ENCODE results near the gene PITX1.
"Not testable (repeated sequence)": the region's sequence is repeated elsewhere in the genome, so short reads cannot be mapped to it uniquely, and the experiment has no call there.

PITX1 gene

DNA sequence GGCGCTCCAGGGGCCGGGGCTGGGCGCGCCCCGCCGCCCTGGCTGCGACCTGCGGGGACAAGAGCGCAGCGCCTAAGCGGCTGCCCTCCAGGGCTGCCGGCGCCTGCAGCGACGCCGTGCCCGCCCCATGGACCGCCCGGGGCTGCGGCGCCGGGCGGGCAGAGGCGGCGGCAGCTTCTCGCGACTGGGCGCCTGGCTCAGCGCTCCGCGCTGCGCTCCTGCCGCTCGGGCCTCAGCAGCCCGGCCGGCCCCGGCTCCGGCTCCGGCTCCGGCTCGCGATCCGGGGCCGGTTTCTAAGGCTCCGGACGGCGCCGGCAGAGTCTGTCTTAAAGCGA lies at the start of gene PITX1:
Gene PITX1, minus strand, starts transcription at position 328 of the 335 bp plus-strand sequence. CDS start 347 bp downstream, outside the sequence.
- no peak for DNase-seq

DNA sequence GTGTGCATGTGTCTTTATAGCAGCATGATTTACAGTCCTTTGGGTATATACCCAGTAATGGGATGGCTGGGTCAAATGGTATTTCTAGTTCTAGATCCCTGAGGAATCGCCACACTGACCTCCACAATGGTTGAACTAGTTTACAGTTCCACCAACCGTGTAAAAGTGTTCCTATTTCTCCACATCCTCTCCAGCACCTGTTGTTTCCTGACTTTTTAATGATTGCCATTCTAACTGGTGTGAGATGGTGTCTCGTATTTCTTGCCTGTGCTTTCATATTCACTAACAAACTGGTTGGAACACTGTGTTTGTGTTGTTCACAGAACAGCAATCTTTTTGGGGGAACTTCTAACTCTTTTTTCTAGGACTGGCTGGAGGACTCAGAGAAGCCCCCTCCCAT lies 49.3 kb upstream of the PITX1 start:
- not testable (repeated sequence) for DNase-seq

DNA sequence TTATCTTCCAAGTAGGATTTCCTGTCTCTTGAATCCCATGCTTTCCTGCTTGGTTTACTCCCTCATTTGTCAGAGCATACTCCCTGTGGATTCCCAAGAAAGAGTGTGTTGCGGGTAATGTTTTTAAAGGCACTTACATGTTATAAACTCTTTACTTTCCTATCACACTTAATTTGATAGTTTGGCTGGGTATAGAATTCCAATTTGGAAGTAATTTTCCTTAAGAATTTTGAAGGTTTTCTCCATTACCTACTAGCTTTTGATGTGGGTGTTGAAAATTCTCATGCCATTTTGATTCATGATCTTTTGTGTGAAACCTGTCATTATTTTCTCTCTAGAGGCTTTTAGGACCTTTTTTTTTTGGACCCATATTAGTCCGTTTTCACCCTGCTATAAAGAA lies 47.2 kb upstream of the PITX1 start:
- no peak for DNase-seq

DNA sequence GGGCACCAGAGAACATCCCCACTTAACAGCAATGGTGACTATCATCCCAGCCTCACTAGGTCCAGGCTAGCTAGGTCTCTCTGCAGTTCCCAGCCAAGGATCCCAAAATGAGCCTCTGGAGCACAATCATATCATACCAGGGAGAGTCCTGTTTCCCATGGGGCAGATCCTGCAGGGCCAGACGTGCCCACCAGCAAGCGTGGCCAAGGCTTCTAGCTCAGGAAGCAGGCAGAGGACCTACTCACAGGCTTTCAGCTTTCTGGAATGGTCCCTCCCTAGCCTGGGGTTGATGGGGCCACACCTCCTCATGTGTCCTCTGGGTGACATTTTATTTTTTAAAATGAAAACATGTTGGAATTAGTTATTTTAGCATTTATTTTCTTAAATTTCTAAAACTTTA lies 45.7 kb upstream of the PITX1 start:
- DNase-seq = no peak

DNA sequence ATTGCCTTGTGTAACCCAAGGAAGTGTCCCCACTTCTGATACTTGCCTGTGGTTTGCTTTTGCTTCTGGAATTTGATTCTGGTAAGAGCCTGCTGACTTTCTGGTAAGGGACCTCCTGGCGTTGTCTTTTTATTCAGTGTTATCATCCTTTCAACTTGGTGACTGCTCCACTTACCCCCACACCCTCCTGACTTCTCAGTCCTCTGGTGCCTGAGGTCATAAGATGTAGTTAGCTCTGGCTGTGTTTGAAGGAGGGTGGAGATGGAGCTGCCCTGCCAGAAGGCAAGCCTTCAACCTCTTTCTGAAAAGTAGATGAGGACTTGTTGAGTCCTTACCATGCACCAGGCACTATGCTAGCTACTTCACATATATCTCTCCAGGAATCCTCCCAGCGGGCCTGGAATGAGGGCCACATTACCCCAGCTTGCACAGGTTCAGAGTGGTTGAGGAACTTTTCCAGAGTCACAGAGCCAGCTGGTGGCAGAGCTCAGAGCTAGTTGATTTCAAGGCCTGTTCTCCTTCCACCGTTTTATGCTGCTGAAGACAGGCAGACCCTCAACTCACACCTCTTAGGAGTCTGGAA lies 45.2 kb upstream of the PITX1 start:
- DNase-seq = no peak

GRCh38 chr5:135076801-135077200 lies 42.8 kb upstream of the PITX1 start:
- DNase-seq = no peak

- no peak for DNase-seq
These were observed 42.0 kb upstream of the PITX1 start for GRCh38 chr5:135076051-135076491.

DNA sequence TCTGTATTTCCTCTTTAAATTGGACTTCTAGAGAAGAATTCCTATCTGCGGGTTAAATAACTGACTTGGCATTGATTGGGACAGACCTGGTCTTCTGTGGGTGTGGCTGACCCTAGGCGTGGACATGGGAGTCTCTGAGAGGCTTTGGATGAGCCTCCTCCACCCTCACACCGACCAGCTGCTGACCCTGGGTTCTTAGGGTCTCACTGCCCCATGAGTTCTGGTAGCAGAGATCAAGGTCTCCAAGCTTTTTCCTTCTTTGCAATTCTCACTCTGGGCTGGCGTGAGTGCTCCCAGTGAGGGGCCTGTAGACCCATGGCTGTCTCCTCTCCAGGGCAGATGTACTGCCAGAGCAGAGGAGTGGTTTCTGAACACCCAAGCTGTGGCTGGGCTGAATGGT lies 41.6 kb upstream of the PITX1 start:
- DNase-seq = no peak

DNA sequence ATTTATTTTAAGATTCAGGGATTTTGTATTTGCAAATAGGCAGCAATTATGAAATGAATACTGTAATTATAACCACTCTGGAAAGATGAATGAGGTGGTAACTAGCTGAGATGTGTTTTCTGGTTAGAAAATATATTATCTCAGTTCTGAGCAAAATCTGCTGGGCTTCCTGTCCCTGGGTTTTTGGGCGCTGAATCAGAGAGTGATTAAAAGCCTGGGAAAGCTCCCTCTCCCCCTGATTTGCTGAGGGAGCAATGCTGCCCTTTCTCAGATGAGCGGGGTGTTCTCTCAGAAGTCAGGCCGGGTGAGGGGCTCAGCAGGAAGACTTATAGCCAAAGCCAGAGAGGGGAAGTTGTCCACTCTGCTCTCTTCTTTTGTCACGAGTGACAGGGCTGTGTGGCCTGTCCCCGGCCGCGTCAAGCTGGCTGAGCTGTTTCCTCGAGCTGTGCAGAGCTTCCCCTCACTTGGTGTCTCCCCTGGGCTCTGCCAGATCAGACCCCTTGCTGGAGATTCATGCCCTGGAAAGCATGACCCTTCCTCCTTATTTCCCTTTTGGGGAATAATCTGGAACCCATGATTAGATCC lies 39.8 kb upstream of the PITX1 start:
- DNase-seq = no peak

DNA sequence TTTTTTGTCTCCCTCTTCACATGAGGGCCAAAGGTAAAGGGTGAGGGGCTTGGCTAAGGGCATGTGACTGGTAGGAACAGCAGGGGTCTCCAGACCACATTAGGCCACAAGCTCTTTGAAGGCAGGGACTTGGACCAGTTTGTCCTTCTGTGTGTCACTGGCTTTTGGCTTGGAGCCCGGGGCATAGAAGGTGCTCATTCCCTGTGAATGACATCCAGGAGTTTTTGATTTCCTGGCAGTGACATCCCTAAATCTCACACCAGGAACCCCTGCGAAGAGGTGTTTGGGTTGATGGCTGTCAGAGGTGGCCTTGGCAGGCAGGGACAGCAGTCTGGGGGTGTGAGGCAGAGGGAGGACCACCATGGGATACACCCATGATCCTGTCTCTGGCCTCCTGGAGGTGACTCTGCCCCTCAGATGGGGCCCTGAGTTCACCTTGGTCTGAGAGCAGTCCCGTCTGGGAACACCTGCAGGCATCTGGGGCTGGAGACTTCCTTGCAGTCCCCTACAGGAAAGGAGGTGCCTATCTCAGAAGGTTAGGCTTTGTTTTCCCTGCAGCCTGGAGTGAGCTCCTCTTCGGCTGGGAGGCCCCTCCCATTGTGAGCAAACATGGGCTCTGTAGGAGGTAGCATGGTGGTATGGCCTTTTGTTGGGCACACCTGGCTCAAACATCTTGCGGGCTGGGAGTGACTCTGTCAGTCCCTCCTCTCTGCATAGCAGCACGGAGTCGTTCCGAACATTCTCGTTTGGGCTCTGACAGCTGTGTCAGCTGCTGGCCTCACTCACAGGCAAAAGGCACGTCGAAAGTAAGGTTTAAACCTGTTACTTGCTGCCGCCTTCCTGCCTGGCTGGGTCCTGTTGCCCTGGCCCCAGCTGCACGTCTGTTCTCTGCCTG lies 38.6 kb upstream of the PITX1 start:
- no peak for DNase-seq

DNA sequence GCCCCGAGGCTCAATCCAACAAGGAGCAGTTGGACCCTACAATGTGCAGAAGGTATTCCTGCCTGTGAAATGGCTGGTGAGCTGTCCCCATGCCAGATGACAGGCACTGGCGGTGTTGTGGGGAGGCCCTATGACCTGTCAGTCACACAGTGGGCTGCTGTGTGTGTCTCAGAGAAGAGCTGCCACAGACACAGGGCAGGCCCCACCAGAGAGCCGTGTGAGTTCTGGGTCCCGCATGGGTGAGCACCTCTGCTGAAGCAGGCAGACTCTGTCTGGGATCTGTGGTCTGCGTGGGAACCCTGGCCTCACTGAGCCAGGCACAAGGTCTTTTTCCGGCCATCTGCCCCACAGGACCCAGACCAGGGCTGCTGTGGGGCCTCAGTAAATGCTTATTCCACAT lies 37.3 kb upstream of the PITX1 start:
- no peak for DNase-seq

GRCh38 chr5:135069895-135070657 lies 36.0 kb upstream of the PITX1 start:
- no peak for DNase-seq

DNA sequence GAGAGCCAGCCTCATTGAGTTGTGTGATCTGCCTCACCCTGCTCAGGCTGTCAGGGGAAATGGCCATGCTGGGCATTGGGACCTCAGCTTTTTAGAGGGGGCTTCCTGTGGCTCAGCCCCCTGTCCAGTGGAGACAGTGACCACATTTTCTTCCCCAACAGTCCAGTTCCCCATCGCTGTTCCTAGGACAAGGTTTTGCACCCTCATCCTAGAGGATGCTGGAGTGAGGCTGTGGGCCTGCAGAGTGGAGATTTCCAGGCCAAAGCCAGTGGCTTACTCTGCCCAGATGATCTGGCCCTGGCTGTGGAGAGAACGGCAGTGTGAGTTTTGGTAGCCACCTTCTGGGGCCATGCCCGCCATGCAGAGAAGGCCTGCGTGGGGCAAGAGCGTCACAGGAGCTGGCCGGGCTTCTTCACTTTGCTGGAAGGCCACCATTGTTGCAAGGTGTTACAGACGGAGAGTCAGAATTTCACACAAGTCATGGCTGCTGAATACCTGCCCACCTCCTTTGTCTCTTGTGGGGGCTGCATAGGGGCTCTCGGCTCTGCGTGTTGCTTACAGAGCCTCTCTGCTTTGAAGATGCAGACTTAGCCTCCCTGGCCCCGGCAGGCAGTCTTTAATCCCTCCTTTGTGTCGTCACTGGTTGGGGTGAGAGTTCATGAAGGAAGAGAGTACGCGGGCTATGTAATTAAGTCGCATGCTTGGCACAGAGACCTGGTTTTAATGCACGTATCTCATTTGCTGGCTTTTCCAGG lies 35.2 kb upstream of the PITX1 start:
- no peak for DNase-seq

DNA sequence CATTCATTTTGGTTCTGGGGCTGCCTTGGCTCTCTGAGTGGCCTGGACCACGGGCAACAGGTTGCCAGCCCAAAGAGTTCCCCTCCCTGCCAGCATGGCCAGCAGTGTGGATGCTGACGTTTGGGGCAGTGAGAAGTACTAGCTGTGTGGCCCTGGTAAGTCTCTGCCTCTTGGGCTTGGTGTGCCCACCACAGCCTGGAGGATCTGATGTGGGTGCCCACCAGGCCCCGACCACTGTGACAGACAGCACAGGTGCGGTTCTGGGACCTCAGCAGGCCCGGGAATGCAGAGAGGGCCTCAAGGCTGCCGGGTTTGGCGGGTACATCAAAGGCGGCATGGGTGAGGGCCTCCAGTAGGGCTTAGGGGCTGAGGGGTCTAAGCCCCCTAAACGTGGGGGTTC lies 33.6 kb upstream of the PITX1 start:
- no peak for DNase-seq

- no peak for DNase-seq
These were observed 32.8 kb upstream of the PITX1 start for GRCh38 chr5:135066781-135067180.

DNA sequence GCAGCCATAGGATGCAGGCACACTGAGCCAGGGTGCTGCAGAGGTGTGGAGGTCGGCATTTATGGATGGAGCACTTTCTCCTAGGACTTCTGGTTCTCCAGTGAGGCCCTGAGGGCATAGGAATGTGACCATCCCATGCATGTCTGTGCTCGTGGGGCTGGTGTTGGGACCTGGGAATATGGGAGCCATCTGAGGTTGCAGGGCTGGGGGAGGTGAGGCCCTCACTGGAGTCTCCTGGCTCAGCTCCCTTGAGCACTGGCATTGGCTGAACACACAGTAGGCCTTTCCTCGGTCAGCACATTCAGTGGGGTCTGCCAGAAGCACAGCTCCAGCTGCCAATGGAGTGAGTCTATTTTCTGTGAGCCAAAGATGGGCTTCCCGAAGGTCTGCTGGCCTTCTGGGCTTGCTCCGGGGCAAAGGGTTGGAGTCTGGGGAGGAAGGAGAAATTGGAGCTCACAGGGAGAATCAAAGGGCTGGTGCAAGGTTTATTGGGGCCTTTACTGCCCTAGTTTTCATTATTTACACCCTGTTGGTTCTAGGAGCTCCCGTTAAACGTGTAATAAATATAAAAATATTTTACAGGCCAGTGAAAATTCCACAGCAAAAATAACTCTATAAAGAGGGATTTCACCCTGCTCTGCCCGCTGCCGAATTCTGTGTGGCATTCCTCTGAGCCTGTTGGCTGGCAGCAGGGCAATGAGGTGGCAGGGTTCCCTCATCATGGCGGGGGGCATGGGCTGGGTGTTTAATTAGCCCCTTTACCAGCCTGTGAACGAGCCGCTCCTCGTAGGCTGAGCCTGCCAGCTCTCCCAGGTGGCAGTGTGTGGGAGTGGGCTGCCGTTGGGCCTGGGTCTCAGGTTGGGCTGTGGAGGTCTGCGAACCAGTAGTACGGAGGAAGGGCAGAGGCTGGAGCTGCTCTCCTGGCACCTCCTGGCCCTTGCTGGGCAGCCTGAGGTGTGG lies 31.6 kb upstream of the PITX1 start:
- no peak for DNase-seq

DNA sequence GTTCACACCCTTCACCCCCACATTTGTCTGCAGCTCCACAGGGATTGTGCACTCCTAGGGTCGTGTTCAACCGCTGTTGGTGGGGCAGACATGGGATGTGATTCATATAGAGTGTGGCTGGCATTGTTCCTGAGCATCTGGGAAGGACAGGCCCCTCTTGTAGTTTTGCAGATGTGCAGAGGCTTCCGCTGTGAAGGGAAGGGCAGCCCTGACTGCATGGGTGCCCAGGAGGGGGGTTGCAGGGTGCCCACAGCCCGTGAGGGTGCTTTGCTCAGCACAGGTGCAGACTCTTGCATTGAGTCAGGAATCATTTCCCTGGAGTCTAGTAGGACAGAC lies 30.2 kb upstream of the PITX1 start:
- no peak for DNase-seq

- no peak for DNase-seq
These were observed 29.6 kb upstream of the PITX1 start for GRCh38 chr5:135063511-135064234.

DNA sequence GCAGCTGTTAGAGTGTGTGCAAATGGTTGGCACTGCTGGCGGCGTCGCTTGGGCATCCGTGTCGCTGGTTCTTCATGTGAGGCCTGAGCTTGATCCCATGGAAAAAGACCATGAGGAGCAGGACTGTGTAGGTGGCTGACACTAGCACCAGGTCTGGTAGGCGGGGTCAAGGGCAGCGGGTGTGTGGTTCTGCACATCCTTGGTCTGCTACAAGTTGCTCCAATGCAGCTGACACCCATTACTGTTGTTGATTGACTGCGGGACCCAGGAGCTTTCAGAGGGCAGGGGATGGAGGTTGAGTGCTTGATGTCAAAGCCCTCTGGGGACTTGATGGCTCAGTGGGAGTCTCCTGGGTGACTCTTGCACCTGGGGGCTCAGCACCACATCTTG lies 29.0 kb upstream of the PITX1 start:
- DNase-seq = no peak

GRCh38 chr5:135062216-135063055 lies 28.4 kb upstream of the PITX1 start:
- no peak for DNase-seq
